Suprapubic skin (tissue), 4 donors: ENCODE measurements around the gene HIVEP1. TPM values are rescaled to one million over a fixed set of nuclear protein-coding genes. Genes with fewer than 3 reads are reported as not detected.

Experiments
- DNase-seq, 2 donors: peaks; one replicate each; pipeline ENCODE4 v3.0.0-alpha.2; 2019; ENCODE audit warnings: low spot score in 2 of 2
- H3K27ac ChIP-seq: fragments of 200-600 bp; sonication (generic); one replicate; pipeline ENCODE4 v1.5.1; 2019
- H3K27me3 ChIP-seq: fragments of 200-600 bp; sonication (generic); one replicate; pipeline ENCODE4 v1.5.1; 2019
- H3K36me3 ChIP-seq: fragments of 200-600 bp; sonication (generic); one replicate; pipeline ENCODE4 v1.5.1; 2019
- H3K4me1 ChIP-seq: fragments of 200-600 bp; sonication (generic); one replicate; pipeline ENCODE4 v1.5.1; 2019
- H3K4me3 ChIP-seq: fragments of 200-600 bp; sonication (generic); one replicate; pipeline ENCODE4 v1.5.1; 2019; ENCODE audit warnings: mild to moderate bottlenecking
- H3K9me3 ChIP-seq: fragments of 200-600 bp; sonication (generic); one replicate; pipeline ENCODE4 v1.5.1; 2019
- EP300 ChIP-seq: sonication (generic); formaldehyde crosslinking; IDR thresholded peaks from one replicate; pipeline ENCODE4 v1.6.1; 2017; ENCODE audit warnings: antibody characterized with exemption
- POLR2A ChIP-seq, 2 donors: fragments of 450-650 bp; IDR thresholded peaks; one replicate each; pipeline ENCODE4 v1.6.1; 2017; ENCODE audit warnings: antibody characterized with exemption in 2 of 2, mild to moderate bottlenecking in 2 of 2, moderate library complexity in 2 of 2
- POLR2AphosphoS5 ChIP-seq, 3 donors: sonication (generic); formaldehyde crosslinking; IDR thresholded peaks; one replicate each; pipeline ENCODE4 v1.6.1; 2017; ENCODE audit warnings: antibody characterized with exemption in 3 of 3
- WGBS: methylation state at CpG from one replicate; pipeline ENCODE4 v1.1.5; 2018; 5-methylcytosine and 5-hydroxymethylcytosine counted together
- total RNA-seq, 4 donors: library from RNA; depleted of rRNA; stranded (reverse); fragments of >200 nt; gene quantifications; one replicate each; pipeline ENCODE4 v1.1.0, GENCODE V29; 2016
- TF ChIP-seq, protein P1 (sequence below), 2 donors: fragments of 200-600 bp in 1 of 2; fragments of 450-650 bp in 1 of 2; sonication (generic) in 1 of 2; IDR thresholded peaks; one replicate each; pipeline ENCODE4 v1.5.1; 2016 to 2019; ENCODE audit warnings: antibody characterized with exemption in 2 of 2, mild to moderate bottlenecking in 1 of 2, moderate library complexity in 1 of 2

The HIVEP1 gene
- total RNA-seq, 4 donors from 2014 or later, result 37.9 to 48.4 (median 43.9) TPM

DNA sequence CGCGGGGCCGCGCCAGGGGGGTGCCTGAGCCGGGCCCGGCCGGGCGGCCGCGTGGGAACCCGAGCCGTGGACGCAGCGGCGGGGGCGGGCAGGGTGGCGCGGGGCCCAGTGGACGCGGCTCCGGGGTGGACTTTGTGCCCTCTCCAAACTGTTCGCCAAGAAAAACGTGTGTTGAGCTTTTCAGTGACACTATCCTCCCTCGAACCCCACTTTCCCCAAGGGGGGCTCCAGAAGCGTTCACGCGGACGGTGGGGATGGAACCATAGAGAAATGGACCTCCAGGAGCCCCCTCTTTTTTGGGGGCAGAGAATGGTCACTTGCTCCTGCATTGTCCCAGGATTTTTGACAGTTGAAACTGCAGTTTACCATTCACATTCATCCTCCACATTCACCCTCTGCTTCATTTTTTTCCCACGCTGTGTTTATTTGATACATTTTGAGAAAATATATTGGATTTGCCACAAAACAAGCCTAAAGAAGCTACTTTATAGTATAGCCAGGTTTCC, 2.9 kb upstream of the HIVEP1 start:
- Histone ChIP-seq H3K4me1 (peaks cover 40% of the 10 kb centered on the region), H3K9me3 (no peaks in the 10 kb centered on the region), H3K4me3 (peak overlapping the region; percentile 76), H3K36me3 (no peaks in the 10 kb centered on the region), H3K27ac (peak overlapping the region; percentile 99), H3K27me3 (no peaks in the 10 kb centered on the region)
- no peak for TF ChIP-seq POLR2A (IDR thresholded peaks at IDR 0.05)
- TF ChIP-seq, protein P1, sequence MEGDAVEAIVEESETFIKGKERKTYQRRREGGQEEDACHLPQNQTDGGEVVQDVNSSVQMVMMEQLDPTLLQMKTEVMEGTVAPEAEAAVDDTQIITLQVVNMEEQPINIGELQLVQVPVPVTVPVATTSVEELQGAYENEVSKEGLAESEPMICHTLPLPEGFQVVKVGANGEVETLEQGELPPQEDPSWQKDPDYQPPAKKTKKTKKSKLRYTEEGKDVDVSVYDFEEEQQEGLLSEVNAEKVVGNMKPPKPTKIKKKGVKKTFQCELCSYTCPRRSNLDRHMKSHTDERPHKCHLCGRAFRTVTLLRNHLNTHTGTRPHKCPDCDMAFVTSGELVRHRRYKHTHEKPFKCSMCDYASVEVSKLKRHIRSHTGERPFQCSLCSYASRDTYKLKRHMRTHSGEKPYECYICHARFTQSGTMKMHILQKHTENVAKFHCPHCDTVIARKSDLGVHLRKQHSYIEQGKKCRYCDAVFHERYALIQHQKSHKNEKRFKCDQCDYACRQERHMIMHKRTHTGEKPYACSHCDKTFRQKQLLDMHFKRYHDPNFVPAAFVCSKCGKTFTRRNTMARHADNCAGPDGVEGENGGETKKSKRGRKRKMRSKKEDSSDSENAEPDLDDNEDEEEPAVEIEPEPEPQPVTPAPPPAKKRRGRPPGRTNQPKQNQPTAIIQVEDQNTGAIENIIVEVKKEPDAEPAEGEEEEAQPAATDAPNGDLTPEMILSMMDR (IDR thresholded peaks at IDR 0.05), result no peak
- TF ChIP-seq EP300, result no peak
- no peak for TF ChIP-seq POLR2AphosphoS5 (IDR thresholded peaks at IDR 0.05)
- WGBS, result 0% methylated on average over 8 of the region's 29 CpGs
- DNase-seq, result peak in 1 of 2 donors; percentile 75

DNA sequence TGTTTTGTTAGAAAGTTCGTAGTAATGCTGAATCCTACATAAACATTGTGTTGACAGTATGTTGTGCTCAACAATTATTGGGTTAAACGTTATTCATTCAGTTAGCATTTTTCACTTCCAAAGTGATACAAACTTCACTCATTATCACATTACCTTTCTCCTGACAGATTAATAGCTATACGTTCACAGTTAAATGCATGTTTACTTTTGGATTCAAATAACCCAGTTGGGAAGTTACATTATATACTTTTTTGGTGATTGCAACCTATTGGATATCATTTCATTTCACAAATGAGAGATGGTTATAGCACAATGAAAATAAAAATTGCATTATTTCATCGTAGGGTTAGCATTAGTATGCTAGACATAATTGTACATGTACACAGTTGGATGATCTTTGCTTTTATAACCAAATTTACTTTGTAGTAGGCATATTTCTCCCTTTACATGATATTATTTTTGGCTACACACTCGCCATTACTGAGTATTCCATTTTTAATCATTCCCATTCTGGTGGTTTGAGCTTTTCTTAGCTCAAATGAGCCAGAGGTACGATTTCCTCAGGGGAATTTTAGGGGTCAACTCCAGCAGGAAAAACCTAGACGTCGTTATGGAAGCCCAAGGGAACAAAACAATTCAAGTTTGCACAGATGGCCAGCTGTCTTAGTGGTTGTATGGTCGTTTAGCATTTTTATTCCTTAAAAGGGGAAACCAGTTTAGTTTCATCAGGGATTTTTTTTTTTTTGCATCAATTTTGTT, 2.1 kb upstream of the HIVEP1 start:
- no peak for DNase-seq
- no peaks in the 10 kb centered on the region for H3K27me3 ChIP-seq
- no peaks in the 10 kb centered on the region for H3K9me3 ChIP-seq
- WGBS, result 2% methylated on average over 9 of the region's 9 CpGs
- TF ChIP-seq EP300, result no peak
- no peak for TF ChIP-seq POLR2A (IDR thresholded peaks at IDR 0.05)
- no peak for TF ChIP-seq POLR2AphosphoS5 (IDR thresholded peaks at IDR 0.05)
- TF ChIP-seq, protein P1 (IDR thresholded peaks at IDR 0.05), result no peak
- H3K4me3 ChIP-seq, result peak overlapping the region; percentile 76
- peaks cover 40% of the 10 kb centered on the region for H3K4me1 ChIP-seq
- H3K36me3 ChIP-seq, result no peaks in the 10 kb centered on the region
- H3K27ac ChIP-seq, result peak overlapping the region; percentile 99

DNA sequence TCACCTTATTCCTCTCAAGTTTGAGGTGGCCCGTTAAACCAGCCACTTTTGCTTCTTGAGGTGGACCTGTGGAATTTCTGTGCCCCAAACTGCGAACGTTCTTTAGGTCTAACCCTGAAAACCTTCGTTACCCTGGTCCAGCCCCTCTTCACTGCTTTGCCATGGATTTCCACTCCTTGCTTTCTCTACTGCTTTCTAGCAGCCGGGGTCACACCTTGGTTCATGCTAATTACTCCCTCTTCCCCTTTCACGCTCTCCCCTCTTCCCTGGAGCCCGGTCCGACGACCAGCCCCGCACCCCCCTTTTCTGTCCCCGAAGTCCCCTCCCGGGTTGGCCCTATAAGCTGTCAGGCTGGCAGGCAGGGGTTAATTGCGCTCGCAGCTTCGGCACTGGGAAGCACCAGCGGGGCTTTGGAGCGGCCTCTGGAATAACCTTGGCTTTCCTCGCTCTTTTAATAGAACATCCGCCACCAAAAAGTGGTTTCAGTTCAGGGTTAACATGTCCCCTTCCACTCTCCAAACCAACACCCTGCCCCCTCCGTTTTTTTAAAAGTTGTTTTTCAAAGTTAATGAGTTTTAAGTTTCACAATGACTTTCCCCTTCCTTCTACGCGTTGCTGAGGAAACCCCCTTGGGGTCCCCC, 1.4 kb upstream of the HIVEP1 start:
- no peaks in the 10 kb centered on the region for H3K9me3 ChIP-seq
- no peaks in the 10 kb centered on the region for H3K36me3 ChIP-seq
- peak overlapping the region; percentile 99 for H3K27ac ChIP-seq
- DNase-seq, result peak; percentile 84 to 90
- H3K4me1 ChIP-seq, result peaks cover 40% of the 10 kb centered on the region
- TF ChIP-seq POLR2AphosphoS5 (IDR thresholded peaks at IDR 0.05), result peak in 1 of 3 donors; percentile 4
- TF ChIP-seq, protein P1 (IDR thresholded peaks at IDR 0.05), result no peak
- peak overlapping the region; percentile 76 for H3K4me3 ChIP-seq
- no peaks in the 10 kb centered on the region for H3K27me3 ChIP-seq
- WGBS, result under 1% methylated on average over 22 of the region's 22 CpGs

GRCh38 chr6:12011276-12012037, 655 bp upstream of the HIVEP1 start:
- peak; percentile 98 to 99 for DNase-seq
- no peaks in the 10 kb centered on the region for H3K36me3 ChIP-seq
- H3K27me3 ChIP-seq, result no peaks in the 10 kb centered on the region
- H3K27ac ChIP-seq, result peak overlapping the region; percentile 99
- WGBS, result 1% methylated on average over 9 of the region's 99 CpGs
- peaks cover 40% of the 10 kb centered on the region for H3K4me1 ChIP-seq
- no peak for TF ChIP-seq POLR2A (IDR thresholded peaks at IDR 0.05)
- peak in 1 of 3 donors; percentile 18 for TF ChIP-seq POLR2AphosphoS5 (IDR thresholded peaks at IDR 0.05)
- H3K4me3 ChIP-seq, result peak overlapping the region; percentile 76
- no peaks in the 10 kb centered on the region for H3K9me3 ChIP-seq

DNA sequence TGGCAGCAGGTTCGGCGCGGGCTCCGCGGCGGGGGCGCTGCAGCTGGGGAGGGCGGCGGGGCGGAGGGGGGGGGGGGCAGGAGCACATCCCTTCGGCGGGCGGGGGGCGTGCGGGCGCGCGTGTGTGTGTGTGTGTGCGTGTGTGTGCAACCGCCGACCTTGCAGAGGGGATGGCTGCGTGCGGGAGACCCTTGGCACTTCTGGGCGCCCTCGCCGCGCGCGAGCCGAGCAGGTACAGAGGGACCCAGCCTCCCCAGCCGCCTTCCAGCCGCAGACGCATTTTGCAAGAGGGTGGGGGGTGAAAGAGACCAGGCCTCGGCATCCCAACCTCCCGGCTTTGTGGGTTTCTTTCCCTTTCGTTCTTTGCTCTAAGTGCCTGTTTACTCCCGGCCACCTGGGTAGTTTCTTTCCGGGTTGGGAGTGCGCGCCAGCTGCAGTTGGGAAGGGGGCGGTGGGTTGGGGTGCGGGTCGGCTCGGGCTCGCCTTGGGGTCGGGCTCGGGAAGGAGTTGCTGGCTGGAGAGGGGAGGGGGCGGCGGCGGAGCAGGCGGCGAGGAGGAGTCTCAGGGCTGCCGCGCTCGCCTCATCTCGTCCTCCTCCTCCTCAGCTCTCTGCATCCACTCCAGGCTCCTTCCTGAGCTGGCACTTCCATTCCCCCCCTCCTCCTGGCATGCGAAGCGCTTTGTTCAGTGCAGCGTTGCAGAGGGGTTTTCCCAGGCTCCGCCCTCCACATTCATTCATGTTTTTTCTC, 620 bp downstream of the HIVEP1 start:
- peak overlapping the region; percentile 76 for H3K4me3 ChIP-seq
- peak; percentile 88 for DNase-seq
- H3K4me1 ChIP-seq, result peaks cover 32% of the 10 kb centered on the region
- under 1% methylated on average over 17 of the region's 60 CpGs for WGBS
- H3K27me3 ChIP-seq, result no peaks in the 10 kb centered on the region
- no peaks in the 10 kb centered on the region for H3K9me3 ChIP-seq
- H3K27ac ChIP-seq, result peak overlapping the region; percentile 99
- TF ChIP-seq EP300 (no peak), POLR2AphosphoS5 (IDR thresholded peaks at IDR 0.05) (peak in 2 of 3 donors; percentile 1 to 2), POLR2A (IDR thresholded peaks at IDR 0.05) (peak in 1 of 2 donors; percentile 18)
- TF ChIP-seq, protein P1 (IDR thresholded peaks at IDR 0.05), result no peak
- H3K36me3 ChIP-seq, result peaks cover 10% of the 10 kb centered on the region
